Measurements from ENCODE around the gene TMEM41A.
"Not testable (repeated sequence)": the region's sequence is repeated elsewhere in the genome, so short reads cannot be mapped to it uniquely, and the experiment has no call there.

Gene TMEM41A

DNA sequence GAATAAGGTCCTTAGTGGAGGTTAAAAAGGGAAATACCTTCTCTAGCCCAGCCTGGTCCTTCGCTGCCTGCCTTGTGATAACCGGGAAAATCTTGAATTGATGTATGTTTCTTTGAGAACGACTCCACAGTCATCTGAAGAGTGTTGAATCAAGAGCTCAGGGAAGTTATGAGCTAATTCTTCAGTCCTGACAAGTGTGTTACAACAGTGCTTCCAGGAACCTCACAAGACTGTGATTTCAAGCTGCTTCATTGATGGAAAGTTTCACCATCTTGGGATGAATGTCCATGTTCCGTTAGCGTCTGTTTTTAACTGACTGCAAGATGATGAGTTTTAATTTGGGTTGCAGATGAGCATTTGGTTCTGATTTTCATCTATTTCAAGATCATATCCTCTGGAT is 12.4 kb downstream of the TMEM41A start:
- DNase-seq = no peak

DNA sequence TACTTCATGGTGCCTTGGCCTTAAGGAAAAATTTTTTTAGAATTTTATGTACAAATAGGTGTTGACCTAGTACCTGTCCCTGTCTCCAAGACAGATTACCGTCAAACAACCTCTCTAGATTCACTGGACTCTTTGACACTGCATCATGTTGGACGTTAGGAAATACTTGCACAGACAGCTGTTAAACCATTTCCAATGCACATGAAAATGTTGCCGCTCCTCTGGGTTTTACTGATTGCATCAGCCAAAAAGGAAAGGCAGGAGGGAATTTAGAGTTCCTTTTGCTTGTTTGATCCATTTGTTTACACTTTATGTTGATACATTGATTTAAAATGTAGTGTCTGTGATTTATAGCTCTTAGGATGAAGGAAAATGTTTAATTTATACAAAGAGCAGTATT is 14.5 kb downstream of the TMEM41A start:
- DNase-seq = no peak

DNA sequence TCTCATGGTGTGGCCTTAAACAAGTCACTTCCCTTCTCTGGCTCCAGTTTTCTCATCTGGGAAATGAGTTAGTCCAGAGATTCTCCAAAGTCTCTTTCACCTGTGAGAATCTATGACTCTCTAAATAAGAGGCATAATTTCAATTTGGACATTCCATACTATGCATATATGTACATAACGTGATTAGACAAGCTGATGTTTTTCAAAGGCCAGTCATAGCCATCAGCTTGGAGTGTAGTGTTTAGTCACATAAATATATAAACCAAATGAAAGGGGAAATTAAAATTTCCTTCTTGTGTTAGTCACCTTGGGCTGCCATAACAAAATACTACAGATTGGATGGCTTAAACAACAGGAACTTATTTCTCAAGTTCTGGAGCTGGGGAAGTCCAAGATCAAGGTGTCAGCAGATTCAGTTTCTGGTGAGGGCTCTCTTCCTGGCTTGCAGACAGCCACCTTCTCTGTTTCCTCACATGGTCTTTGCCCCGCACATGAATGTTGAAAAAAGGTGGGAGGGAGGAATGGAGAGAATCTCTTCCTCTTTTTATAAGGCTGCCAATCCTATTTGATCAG is 19.4 kb downstream of the TMEM41A start:
- DNase-seq = no peak

DNA sequence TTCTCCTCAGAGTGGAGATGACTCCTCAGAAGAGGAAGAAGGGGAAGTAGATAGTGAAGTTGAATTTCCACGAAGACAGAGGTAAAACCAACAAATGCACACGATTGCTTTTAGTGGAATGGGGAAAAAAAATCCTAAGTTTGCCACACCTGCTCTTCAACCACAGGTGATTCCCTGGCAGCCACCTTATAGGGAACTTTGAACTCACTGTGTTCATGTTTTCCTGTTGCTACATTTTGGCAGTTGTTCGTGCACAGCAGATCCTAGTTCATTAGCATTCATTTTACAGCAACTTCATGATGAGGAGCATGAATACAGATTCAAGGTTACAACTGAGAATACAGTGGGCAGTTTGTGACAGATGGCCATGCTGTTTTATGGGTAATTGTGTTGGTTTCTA is 21.5 kb downstream of the TMEM41A start:
- DNase-seq = no peak

DNA sequence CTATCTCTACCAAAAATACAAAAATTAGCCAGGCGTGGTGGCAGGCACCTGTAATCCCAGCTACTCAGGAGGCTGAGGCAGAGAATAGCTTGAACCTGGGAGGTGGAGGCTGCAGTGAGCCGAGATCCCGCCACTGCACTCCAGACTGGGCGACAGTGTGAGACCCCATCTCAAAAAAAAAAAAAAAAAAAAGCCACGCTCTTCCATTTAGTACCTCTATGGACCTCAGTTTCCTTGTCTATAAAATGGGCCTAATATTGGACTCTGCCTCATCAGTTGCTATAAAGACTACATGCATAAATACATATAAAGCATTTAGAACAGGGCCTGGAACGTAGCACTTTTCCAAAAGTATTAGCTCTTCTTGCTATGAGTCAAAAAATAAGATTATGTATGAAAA is 23.9 kb downstream of the TMEM41A start:
- not testable (repeated sequence) for DNase-seq

DNA sequence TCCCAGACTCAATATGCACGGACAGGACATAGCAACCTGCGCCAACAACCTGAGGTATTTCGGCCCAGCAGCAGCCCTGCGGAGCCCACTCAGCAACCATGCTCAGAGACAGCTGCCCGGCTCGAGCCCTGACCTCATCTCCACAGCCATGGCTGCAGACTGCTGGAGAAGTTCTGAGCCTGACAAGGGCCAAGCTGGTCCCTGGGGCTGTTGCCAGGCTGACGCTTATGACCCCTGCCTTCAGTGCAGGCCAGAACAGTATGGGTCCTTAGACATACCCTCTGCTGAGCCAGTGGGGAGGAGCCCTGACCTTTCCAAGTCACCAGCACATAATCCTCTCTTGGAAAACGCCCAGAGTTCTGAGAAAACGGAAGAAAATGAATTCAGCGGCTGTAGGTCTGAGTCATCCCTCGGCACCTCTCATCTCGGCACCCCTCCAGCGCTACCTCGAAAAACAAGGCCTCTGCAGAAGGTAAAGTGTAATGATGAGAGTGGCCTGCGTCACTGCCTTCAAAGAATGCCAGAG is 25.5 kb downstream of the TMEM41A start:
- no peak for DNase-seq

DNA sequence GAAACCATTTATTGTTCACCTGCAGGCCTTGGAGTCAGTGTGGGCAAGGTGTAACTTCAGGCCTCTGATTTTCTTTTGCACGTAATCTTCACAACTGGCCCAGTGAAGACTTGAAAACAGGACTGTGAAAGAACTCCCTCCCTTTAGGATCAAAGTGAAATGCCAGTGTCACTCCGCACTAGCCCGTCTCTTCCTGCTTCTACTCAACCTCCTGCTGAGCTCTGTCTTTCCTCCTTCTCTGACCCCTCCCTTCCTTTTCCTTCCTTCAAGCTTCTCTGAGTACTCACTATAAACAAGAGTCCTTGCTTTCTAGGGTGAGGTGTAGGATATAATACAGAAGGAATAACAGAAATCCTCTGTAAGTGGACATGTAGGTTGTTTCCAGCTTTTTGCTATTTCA is 28.5 kb downstream of the TMEM41A start:
- no peak for DNase-seq

DNA sequence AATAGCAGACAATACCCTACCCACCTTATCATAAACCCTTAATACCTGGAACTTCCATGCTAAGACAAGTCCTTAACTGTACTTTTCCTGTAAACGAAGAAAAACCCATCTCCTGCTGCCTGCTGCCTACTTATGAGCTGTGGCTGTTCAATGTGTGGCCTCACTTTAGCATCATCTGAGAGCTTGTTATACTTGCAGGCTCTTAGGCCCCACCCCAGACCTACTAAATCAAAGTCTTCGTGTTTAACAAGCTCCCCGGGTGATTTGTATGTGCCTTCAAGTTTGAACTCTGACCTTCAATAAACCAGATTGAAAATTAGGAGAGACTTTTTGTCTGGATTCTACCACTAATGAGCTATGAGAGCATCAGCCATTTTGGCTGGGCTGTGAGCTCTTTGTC is 29.3 kb downstream of the TMEM41A start:
- no peak for DNase-seq

DNA sequence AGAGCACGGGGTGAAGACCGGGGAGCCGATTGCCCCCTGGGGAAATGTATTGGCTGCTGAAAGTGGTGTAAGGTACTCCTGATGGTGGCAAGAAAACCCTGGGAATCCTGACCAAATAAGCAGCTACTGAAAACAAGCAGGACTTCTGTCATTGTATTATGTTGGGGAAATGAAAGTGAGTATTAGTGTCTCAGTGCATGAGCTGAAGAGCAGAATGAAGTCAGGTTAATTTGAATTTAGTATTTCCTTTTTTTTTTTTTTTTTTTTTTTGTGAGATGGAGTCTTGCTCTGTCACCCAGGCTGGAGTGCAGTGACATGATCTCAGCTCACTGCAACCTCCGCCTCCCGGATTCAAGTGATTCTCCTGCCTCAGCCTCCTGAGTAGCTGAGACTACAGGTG is 32.7 kb downstream of the TMEM41A start:
- DNase-seq = not testable (repeated sequence)

DNA sequence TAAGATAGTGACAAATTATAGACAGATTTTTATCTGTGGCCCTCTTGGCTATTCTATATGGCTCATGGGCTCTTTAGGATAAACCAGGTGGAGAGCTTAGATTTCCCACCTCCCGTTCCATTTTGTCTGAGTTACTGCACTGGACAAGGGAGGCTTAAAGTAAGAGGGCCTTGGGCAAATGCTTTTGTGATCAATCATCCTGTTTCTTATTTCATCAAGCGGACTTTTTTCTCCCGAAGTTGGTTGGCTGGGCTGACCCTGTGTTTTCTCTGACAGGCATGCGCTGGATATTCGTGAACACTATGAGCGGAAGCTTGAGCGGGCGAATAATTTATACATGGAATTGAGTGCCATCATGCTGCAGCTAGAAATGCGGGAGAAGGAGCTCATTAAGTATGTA is 33.4 kb downstream of the TMEM41A start:
- DNase-seq = no peak

DNA sequence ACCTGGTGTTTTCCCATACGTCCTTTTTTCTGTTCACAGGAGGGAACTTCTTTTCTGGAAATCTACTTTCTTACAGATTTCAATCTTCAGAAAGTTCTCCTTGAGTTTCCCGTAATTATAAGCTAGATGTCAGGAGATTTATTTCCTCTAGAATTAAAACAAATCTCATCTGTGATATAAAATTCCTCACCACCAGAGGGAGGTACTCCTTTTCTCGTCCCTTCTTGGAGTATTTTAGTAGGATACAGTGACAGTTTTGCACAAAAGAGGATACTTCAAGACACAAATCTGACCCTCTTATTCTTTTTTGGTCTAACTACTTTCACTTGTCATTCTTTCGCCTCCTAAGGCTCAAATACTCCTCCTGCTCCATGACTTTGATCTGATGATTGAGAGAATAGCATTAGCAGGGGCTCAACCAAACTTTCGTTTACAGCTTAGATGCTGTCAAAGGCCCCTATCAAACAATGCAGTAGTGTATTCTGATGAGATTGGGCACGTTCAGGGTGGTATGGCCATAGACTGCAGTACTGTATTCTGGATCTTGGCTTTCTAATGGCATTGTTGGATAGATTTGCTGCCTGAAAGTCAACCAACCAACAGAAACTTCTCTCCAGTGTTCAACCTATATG is 38.0 kb downstream of the TMEM41A start:
- peak in 1 of 2 experiments; percentile 27 for DNase-seq

DNA sequence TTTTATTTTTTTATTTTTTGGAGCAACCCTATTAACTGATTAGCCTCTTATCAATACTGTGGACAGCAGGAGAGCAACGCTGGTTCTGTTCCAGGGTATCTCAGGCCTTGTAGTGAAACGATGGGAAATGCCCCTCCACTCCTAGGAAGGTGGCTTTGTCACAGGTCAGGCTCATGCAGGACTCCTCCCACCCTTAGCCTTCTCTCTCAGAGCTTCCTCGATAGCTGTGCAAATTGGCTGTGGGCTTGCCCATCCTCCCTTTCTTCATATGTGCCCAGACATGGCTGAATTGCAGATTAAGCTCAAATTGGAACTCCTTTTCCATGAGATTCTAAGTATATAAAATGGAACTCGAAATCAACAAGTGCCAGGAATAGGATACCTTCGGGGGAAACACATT is 38.5 kb downstream of the TMEM41A start:
- DNase-seq = no peak

DNA sequence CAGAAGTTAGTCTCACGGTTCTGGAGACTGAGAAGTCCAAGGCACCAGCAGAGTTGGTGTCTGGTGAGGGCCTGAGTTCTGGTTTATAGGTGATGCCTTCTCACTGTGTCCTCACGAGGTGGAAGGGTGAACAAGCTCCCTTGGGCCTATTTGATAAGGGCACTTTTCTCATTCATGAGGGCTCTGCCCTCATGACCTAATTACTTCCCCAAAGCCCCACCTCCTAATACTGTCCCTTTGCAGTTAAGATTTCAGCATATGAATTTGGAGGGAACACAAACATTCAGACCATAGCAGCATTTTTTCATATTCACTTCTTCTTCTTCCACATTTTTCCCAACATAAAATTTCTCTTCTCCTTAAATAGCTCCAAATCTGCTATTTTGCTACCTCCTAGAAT is 41.5 kb downstream of the TMEM41A start:
- no peak for DNase-seq

DNA sequence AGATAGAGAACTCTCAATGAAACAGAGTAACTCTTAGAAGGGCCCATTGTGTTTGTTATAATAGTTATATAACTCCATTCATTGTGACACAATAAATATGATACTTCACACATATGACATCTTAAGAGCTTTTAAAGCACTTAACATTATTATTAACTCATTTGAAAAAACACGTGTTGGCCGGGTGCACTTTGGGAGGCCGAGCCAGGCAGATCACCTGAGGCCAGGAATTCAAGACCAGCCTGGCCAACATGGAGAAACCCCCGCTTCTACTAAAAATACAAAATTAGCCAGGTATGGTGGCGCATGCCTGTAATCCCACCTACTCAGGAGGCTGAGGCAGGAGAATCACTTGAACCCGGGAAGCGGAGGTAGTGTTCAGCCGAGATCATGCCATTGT is 47.4 kb downstream of the TMEM41A start:
- not testable (repeated sequence) for DNase-seq

DNA sequence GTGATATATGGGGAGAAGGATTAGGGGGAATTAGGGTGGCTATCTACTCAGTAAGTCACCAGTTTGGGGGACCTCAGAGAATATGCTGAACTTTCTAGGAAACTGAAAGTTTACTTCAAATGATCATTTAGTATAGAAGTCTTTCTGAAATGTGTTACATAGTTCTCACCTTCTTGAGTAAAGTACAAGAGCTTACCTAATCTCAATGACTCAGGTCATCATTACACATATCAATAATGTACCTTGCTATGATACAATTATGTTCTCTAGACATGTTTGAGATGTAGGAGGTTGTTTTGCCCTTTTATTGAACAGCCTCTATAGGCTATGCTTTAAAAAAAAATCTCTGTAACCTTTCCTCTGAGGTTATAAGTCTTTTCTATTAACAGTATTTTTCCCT is 50.7 kb downstream of the TMEM41A start:
- no peak for DNase-seq

DNA sequence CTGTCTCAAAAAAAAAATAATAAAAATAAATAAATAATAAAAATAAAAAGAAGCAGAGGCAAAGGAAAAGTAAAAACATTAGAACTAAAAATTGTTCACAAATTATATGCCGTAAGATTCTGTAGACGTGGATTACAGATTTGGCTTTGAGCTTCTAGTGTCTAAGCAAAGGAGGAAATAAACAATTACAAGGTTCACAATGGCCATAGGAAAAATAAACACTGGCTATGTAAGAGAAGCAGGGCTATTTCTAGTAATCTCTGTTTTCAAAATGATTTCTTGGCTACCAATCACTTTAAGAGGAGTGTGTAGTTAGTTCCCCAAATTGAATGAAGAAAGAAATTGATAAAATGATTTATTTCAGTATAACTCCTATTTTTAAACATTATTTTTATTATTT is 54.5 kb downstream of the TMEM41A start:
- no peak for DNase-seq

DNA sequence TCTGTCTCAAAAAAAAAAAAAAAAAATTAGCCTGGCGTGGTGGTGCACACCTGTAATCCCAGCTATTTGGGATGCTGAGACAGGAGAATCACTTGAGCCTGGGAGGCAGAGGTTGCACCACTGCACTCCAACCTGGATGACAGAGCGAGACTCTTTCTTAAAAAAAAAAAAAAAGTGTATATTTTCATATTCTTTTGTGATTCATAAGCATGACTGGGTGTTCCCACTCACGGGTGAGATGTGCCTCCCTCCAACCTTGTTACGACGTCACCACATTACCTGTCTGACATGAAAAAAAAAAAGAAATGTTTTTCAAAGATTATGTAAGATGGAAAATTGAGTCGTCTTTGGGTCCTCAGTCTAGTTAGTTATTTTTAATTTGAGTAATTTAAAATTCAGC is 56.8 kb downstream of the TMEM41A start:
- DNase-seq = no peak

DNA sequence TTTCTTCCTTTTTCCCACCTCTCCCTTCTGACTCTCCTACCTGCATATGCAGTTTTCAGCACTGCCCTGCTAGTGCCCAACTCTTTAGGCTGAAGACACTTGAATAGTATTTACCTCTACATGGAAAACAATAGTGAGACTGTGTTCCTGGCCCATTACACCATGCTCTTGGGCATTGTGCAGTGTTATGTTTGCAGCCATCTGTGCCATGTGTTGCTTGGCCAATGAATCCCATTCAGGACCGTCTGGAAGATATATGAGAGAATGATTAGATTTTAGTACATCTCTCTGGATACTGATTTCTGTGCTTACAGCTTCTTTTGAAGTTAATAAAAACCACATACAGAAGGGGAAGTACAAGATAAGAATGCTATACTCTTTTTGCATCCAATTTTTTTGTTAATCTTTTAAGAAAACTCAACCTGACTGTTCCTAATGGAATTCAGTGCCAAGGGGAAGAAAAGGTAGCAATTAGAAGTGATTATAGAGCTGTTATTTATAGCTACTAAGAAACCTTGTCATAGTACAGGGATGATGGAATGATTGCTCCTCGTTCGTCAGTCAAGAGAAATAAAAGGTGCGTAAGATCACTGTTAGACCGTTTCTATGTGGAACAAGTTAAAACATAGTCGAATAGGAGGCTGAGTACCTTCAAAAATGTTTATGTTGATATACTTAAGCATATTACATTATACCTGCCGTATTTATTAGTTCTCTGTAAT is 58.9 kb downstream of the TMEM41A start:
- peak in 1 of 2 experiments; percentile 23 for DNase-seq
